ENCODE measurements around the gene OR52A5. TPM values are rescaled to one million over a fixed set of nuclear protein-coding genes. Genes with fewer than 3 reads are reported as not detected.

OR52A5 gene
- total and polyA plus RNA-seq, 9 donors = not detected

- 14 to 39% (median 16%) methylated on average over 1 of the region's 1 CpG for WGBS, 3 donors
- Histone ChIP-seq H3K27me3 (no peaks in the 10 kb centered on the region), H3K36me3 (no peaks in the 10 kb centered on the region), H3K27ac (no peak overlapping the region), H3K9me3 (no peaks in the 10 kb centered on the region), H3K4me1 (ENCODE audit: insufficient read depth) (no peaks in the 10 kb centered on the region), H3K4me3 (no peak overlapping the region)
- intact Hi-C loops (cut with DNase I) = no loop called here
- no peak for TF ChIP-seq POLR2A (IDR thresholded peaks at IDR 0.05)
- no peak for TF ChIP-seq CTCF (IDR thresholded peaks at IDR 0.05)
- no peak for TF ChIP-seq EP300 (IDR thresholded peaks at IDR 0.05)
- DNase-seq = no peak
Observed at GRCh38 chr11:5137014-5137413, 1.1 kb downstream of the OR52A5 start.

- no peak for DNase-seq
- intact Hi-C loops (cut with DNase I) = no loop called here
- Histone ChIP-seq H3K4me3 (no peak overlapping the region), H3K4me1 (ENCODE audit: insufficient read depth) (no peaks in the 10 kb centered on the region), H3K9me3 (no peaks in the 10 kb centered on the region), H3K27me3 (no peaks in the 10 kb centered on the region), H3K27ac (no peak overlapping the region), H3K36me3 (no peaks in the 10 kb centered on the region)
- no peak for TF ChIP-seq CTCF (IDR thresholded peaks at IDR 0.05)
- TF ChIP-seq POLR2A (IDR thresholded peaks at IDR 0.05) = no peak
- TF ChIP-seq EP300 (IDR thresholded peaks at IDR 0.05) = no peak
Observed at GRCh38 chr11:5136261-5136660, 1.9 kb downstream of the OR52A5 start.

GRCh38 chr11:5131584-5132335, 6.4 kb downstream of the OR52A5 start:
- H3K4me3 ChIP-seq = no peak overlapping the region
- TF ChIP-seq CTCF (IDR thresholded peaks at IDR 0.05) = no peak
- no peak for TF ChIP-seq POLR2A (IDR thresholded peaks at IDR 0.05)
- no peak for TF ChIP-seq EP300 (IDR thresholded peaks at IDR 0.05)
- no peaks in the 10 kb centered on the region for H3K9me3 ChIP-seq
- 85 to 86% (median 86%) methylated on average over 8 of the region's 8 CpGs for WGBS, 3 donors
- no peaks in the 10 kb centered on the region for H3K36me3 ChIP-seq
- no peaks in the 10 kb centered on the region for H3K27me3 ChIP-seq
- H3K4me1 ChIP-seq (ENCODE audit: insufficient read depth) = no peaks in the 10 kb centered on the region
- H3K27ac ChIP-seq = no peak overlapping the region
- intact Hi-C loops (cut with DNase I) = no loop called here
- DNase-seq = no peak

GRCh38 chr11:5129457-5129877, 8.7 kb downstream of the OR52A5 start:
- no peak overlapping the region for H3K4me3 ChIP-seq
- H3K9me3 ChIP-seq = no peaks in the 10 kb centered on the region
- no peak for DNase-seq
- H3K27ac ChIP-seq = no peak overlapping the region
- intact Hi-C loops (cut with DNase I) = no loop called here
- 51 to 68% (median 58%) methylated on average over 2 of the region's 2 CpGs for WGBS, 3 donors
- no peaks in the 10 kb centered on the region for H3K27me3 ChIP-seq
- H3K4me1 ChIP-seq (ENCODE audit: insufficient read depth) = no peaks in the 10 kb centered on the region
- no peaks in the 10 kb centered on the region for H3K36me3 ChIP-seq
- TF ChIP-seq EP300 (IDR thresholded peaks at IDR 0.05) (no peak), POLR2A (IDR thresholded peaks at IDR 0.05) (no peak), CTCF (IDR thresholded peaks at IDR 0.05) (no peak)
